Measurements from ENCODE around the gene KLHDC8A.

DNA sequence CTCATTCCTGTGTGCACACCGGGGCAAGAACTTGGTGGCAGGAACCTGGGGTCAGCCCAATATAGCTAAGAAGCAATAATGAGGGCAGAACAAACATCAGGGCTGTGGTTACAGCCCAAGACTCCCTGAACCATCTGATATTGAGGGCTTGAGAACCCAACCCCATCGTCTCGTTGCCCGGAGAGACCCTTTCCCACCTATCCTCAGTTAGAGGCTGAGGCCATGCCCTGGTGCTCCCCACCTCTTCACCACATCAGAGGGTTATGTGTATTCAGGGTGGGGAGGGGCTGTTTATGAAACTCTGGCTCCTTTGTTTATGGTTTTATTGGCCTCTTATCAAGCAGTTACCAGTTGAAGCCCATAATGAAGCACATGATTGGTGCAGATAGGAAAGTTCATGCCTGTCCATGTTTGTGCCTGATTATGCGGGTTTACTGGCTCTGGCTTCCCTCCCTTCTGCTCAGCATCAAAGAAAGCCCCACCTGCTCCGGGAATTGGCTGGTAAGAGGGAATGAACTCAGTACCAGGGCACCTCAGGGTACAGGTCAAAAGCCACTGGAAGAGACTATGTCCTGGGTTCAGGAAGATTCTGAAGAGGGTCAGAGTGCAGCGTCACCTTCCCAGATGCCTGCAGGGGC is 49.7 kb downstream of the KLHDC8A start:
- TF ChIP-seq, protein P1, sequence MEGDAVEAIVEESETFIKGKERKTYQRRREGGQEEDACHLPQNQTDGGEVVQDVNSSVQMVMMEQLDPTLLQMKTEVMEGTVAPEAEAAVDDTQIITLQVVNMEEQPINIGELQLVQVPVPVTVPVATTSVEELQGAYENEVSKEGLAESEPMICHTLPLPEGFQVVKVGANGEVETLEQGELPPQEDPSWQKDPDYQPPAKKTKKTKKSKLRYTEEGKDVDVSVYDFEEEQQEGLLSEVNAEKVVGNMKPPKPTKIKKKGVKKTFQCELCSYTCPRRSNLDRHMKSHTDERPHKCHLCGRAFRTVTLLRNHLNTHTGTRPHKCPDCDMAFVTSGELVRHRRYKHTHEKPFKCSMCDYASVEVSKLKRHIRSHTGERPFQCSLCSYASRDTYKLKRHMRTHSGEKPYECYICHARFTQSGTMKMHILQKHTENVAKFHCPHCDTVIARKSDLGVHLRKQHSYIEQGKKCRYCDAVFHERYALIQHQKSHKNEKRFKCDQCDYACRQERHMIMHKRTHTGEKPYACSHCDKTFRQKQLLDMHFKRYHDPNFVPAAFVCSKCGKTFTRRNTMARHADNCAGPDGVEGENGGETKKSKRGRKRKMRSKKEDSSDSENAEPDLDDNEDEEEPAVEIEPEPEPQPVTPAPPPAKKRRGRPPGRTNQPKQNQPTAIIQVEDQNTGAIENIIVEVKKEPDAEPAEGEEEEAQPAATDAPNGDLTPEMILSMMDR (IDR thresholded peaks at IDR 0.05), result no peak
- no peak for TF ChIP-seq POLR2A (IDR thresholded peaks at IDR 0.05)

Measured in prostate gland (tissue), 2 donors.